Activated naive CD4-positive, alpha-beta T cell treated with anti-CD3 and anti-CD28 coated beads, Interleukin-2, amount 10 ng/mL, durations not matched to agents 7 days and 5 days (primary cell): ENCODE results near the gene PROSER2.

Experiments used
- CTCF ChIA-PET: fragments of 350-600 bp; sonication (Branson Sonifier 250); formaldehyde crosslinking; loops from one replicate; lab custom pipeline; 2021; ENCODE audit warnings: antibody characterized with exemption; lab: Charles Lee
- DNase-seq: peaks from one replicate; pipeline ENCODE4 v3.0.0-alpha.2; 2020
- H3K27ac Mint-ChIP-seq: one replicate; pipeline ENCODE4 v1.8.0; 2021; ENCODE audit warnings: mild to moderate bottlenecking, moderate library complexity, mixed read lengths
- H3K27me3 Mint-ChIP-seq: one replicate; pipeline ENCODE4 v1.8.0; 2021; ENCODE audit warnings: mild to moderate bottlenecking, mixed read lengths
- H3K36me3 Mint-ChIP-seq: one replicate; pipeline ENCODE4 v1.8.0; 2021; ENCODE audit warnings: mixed read lengths
- H3K4me1 Mint-ChIP-seq: one replicate; pipeline ENCODE4 v1.8.0; 2021; ENCODE audit warnings: mixed read lengths
- H3K4me3 Mint-ChIP-seq: one replicate; pipeline ENCODE4 v1.8.0; 2021; ENCODE audit warnings: mild to moderate bottlenecking, moderate library complexity, mixed read lengths
- H3K9me3 Mint-ChIP-seq: one replicate; pipeline ENCODE4 v1.8.0; 2021; ENCODE audit warnings: mixed read lengths

PROSER2 gene

DNA sequence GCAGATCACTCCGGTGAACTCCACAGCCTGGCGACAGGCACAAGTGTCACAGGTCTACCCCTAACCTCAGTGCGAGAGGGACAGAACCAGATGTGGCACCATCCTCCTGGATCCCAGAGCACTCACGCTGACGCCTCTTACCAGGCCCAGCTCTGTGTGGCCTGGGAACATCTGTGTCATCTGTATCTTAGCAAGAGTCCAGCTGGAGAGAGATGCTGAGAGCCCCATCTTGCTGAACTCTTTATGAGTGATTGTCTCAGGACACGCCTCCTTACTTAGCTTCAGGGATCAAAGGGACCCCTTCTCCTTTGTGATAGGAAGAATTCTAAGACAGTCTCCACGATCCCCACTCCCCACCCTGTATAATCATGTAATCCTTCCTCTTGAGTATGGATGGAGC, 10.0 kb upstream of the PROSER2 start:
- H3K27ac Mint-ChIP-seq = no peak overlapping the region
- H3K27me3 Mint-ChIP-seq = peaks cover 28% of the 10 kb centered on the region
- H3K9me3 Mint-ChIP-seq = no peaks in the 10 kb centered on the region
- DNase-seq = no peak
- H3K4me3 Mint-ChIP-seq = no peak overlapping the region
- CTCF ChIA-PET = interaction anchor here (0.9 to 1.3 kb wide), 3 partner anchors 31 to 173 kb away, joined by 3 to 5 read pairs (median 3); no protein-coding TSS in a partner anchor
- no peaks in the 10 kb centered on the region for H3K4me1 Mint-ChIP-seq
- H3K36me3 Mint-ChIP-seq = no peaks in the 10 kb centered on the region

DNA sequence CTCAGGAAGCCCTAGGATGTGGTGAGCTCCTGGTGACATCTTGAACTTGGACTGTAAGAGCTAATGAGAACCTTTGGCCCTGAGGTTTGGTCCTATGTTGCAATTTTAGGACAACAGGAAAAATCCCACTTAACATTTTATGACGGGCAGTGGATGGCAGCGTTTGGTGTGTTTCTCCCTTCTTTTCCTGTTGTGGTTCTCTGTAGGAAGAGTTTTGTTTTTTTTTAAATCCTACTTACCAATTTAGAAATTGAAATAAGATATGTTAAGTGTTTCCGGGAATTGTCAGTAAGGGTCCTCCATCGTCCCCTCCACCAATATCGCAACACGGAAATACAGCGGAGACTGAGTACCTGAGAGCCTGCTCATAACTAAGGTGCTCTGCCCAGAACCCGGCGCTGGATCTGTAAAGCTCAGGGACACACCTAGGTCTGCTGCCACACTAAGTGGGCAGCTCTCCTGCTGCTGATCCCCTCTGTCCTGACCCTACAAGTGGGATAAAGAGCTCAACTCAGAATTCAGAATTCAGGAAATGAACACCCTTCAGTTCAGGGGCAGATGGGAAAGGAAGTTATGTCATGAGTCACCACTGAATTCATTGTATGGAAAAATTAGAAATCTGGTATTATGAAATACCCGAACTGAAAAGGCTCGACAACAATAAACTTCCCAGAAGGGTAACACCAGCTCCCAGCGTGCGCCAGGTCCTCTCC, 9.1 kb upstream of the PROSER2 start:
- Mint-ChIP-seq H3K27me3 (peaks cover 33% of the 10 kb centered on the region), H3K9me3 (no peaks in the 10 kb centered on the region), H3K36me3 (no peaks in the 10 kb centered on the region), H3K27ac (no peak overlapping the region), H3K4me3 (no peak overlapping the region), H3K4me1 (no peaks in the 10 kb centered on the region)
- no peak for DNase-seq
- CTCF ChIA-PET = interaction anchor here (0.9 to 1.3 kb wide), 3 partner anchors 32 to 173 kb away, joined by 3 to 5 read pairs (median 3); no protein-coding TSS in a partner anchor

DNA sequence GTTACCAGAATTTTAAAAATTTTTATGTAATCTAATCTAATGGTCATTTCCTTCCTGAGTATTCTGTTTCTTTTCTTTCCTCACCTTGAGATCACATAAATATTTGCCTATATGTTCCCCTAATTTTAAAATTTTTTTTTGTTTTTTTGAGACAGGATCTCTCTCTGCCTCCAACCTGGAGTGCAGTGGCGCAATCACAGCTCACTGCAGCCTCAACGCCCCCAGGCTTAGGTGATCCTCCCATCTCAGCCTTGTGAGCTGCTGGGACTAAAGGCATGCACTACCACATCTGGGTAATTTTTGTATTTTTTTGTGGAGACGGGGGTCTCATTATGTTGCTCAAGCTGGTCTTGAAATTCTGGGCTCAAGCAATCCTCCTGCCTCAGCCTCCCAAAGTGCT, 4.1 kb upstream of the PROSER2 start:
- peaks cover 54% of the 10 kb centered on the region for H3K27me3 Mint-ChIP-seq
- H3K27ac Mint-ChIP-seq = no peak overlapping the region
- H3K36me3 Mint-ChIP-seq = no peaks in the 10 kb centered on the region
- DNase-seq = no peak
- H3K4me1 Mint-ChIP-seq = peaks cover 7% of the 10 kb centered on the region
- H3K4me3 Mint-ChIP-seq = no peak overlapping the region
- no peaks in the 10 kb centered on the region for H3K9me3 Mint-ChIP-seq
- CTCF ChIA-PET = interaction anchor here (0.5 to 4.0 kb wide), 13 partner anchors 8 to 1692 kb away, joined by 3 to 13 read pairs (median 3); no protein-coding TSS in a partner anchor

DNA sequence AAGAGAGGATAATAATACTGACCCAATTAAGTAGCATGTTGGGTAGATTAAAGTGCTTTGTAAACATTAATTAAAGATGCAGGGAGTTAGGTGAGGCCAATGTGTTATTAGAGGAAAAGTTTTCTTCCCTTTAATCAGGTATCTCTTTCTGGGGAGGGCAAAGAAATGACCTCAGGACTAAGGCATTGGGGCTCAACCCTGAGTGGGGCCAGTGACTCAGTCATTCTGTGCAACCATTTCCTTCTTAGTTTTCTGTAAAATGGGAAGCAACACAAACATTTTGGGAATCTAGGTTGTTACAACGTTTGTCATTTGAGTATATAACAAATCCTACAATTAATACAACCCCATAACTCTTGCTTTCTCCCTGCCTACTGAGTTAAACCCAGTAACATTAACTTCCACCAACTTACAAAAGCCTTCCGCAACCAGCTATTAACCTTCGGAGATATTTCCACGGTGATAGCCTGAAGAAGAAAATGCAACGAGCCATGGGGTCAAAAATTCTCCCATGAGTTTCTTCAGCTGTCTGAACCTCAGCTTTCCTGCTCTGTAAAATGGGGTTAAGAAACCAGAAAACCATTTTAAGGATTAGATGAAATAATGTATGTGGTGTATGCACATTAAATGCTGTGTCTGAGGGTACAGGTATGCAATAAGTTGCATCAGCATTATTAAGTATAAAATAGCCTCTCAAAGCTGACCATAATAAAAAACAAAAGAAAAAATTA, 965 bp upstream of the PROSER2 start:
- Mint-ChIP-seq H3K4me3 (no peak overlapping the region), H3K4me1 (peaks cover 8% of the 10 kb centered on the region), H3K9me3 (no peaks in the 10 kb centered on the region), H3K36me3 (no peaks in the 10 kb centered on the region), H3K27ac (no peak overlapping the region), H3K27me3 (peaks cover 75% of the 10 kb centered on the region)
- CTCF ChIA-PET = interaction anchor here (0.9 to 1.3 kb wide), 4 partner anchors 24 to 307 kb away, joined by 3 to 4 read pairs (median 3); no protein-coding TSS in a partner anchor
- no peak for DNase-seq

GRCh38 chr10:11822809-11823121, 391 bp upstream of the PROSER2 start:
- no peaks in the 10 kb centered on the region for H3K36me3 Mint-ChIP-seq
- no peak for DNase-seq
- H3K4me3 Mint-ChIP-seq = peak overlapping the region; percentile 28
- no peaks in the 10 kb centered on the region for H3K9me3 Mint-ChIP-seq
- H3K4me1 Mint-ChIP-seq = peaks cover 8% of the 10 kb centered on the region
- CTCF ChIA-PET = interaction anchor here (0.9 to 1.3 kb wide), 2 partner anchors 24 to 308 kb away, joined by 3 read pairs; no protein-coding TSS in a partner anchor
- H3K27me3 Mint-ChIP-seq = peaks cover 80% of the 10 kb centered on the region
- no peak overlapping the region for H3K27ac Mint-ChIP-seq

DNA sequence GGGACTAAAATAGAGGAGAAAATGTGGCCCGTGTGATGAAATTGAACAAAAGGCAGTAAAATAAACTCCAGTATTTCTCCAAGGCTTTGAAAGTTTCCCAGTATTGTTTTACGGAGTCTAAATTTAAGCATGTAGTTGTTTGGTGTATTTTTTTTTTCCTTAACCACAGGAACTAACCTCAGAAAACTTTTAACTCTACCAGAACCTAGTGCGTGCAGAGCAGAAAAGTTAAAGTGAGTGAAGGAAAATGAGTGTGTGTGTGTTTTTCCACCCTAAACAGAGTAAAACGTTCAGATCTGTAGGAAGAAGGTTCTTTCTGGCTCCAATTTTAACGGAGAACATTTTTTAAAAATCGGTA, 812 bp downstream of the PROSER2 start:
- Mint-ChIP-seq H3K36me3 (no peaks in the 10 kb centered on the region), H3K4me1 (peaks cover 8% of the 10 kb centered on the region), H3K27ac (no peak overlapping the region), H3K4me3 (peak overlapping the region; percentile 66), H3K27me3 (peaks cover 83% of the 10 kb centered on the region), H3K9me3 (no peaks in the 10 kb centered on the region)
- CTCF ChIA-PET = interaction anchor here (1.0 kb wide), 1 partner anchor 41 kb away, joined by 4 read pairs; no protein-coding TSS in a partner anchor
- no peak for DNase-seq

DNA sequence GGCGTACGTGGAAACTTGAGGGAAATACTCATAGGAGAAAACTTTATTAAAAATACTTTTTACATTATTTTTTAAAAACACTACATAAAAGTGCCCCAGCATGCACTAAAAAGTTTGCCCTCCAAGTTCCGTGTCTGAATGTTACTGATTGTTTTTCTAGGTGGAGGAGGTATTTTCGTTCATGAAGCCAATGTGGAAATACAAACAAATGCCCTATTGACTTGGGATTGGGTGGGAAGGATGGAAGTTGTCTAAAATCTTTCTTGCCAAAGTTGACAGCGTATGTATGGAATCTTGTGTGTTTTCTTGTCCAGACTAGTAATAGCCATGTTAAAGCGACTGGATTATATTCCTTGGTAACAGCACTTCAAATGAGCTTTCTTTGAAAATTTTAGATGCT, 1.2 kb downstream of the PROSER2 start:
- Mint-ChIP-seq H3K4me3 (peak overlapping the region; percentile 66), H3K9me3 (no peaks in the 10 kb centered on the region), H3K36me3 (no peaks in the 10 kb centered on the region), H3K4me1 (peaks cover 8% of the 10 kb centered on the region), H3K27me3 (peaks cover 84% of the 10 kb centered on the region), H3K27ac (no peak overlapping the region)
- DNase-seq = no peak
- CTCF ChIA-PET = interaction anchor here (1.0 kb wide), 1 partner anchor 42 kb away, joined by 4 read pairs; no protein-coding TSS in a partner anchor

DNA sequence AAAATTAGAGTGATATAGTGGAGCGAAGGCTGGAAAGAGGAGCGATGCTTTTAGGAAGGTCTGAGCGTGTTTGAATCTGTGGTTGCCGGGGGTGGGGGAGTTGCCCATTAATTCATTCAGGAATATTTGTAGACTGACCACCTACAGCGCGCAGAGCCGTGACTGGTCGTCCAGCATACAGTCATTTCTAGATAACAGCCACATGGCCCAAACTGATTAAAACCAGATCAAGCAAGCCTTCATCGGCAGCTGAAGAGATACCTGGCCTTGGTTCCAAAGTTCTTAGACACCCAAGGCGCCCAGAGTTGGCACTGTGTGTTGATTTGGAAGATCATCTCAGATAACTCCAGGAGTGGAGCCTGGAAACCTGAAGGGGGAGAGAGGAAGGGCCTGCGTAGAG, 1.7 kb downstream of the PROSER2 start:
- H3K4me3 Mint-ChIP-seq = no peak overlapping the region

DNA sequence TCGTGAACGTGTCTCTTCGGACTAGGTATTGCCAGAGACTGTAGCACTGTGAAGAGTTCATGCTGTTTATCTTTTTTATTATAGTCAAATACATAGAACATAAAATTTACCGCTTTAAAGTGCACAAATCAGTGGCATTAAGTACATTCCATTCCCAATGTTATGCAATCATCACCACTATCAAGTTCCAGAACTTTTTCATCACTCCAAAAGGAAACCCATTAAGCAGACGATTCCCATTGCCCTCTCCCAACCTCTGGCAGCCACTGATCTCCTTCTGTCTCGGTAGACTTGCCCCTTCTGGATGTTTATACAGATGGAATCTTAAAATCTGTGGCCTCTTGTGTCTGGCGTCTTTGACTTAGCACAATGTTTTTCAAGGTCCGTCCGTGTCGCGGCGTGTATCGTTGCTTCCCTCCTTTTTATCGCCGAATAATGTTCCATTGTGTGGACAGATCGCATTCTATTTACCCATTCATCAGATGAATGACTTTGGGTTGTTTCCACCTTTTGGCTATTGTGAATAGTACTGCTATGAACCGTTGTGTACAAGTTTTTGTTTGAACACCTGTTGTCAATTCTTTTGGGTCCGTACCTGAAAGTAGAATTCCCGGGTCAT, 2.7 kb downstream of the PROSER2 start:
- H3K9me3 Mint-ChIP-seq = no peaks in the 10 kb centered on the region
- CTCF ChIA-PET = no interaction called here
- H3K4me1 Mint-ChIP-seq = peaks cover 4% of the 10 kb centered on the region
- H3K27ac Mint-ChIP-seq = no peak overlapping the region
- no peaks in the 10 kb centered on the region for H3K36me3 Mint-ChIP-seq
- H3K27me3 Mint-ChIP-seq = peaks cover 86% of the 10 kb centered on the region
- DNase-seq = no peak
- H3K4me3 Mint-ChIP-seq = no peak overlapping the region

More for the DNA sequence above, 1.7 kb downstream of the PROSER2 start:
- Mint-ChIP-seq H3K9me3 (no peaks in the 10 kb centered on the region), H3K27me3 (peaks cover 84% of the 10 kb centered on the region), H3K27ac (no peak overlapping the region), H3K4me1 (peaks cover 5% of the 10 kb centered on the region), H3K36me3 (no peaks in the 10 kb centered on the region)
- DNase-seq = no peak
- CTCF ChIA-PET = interaction anchor here (1.0 kb wide), 1 partner anchor 42 kb away, joined by 4 read pairs; no protein-coding TSS in a partner anchor

DNA sequence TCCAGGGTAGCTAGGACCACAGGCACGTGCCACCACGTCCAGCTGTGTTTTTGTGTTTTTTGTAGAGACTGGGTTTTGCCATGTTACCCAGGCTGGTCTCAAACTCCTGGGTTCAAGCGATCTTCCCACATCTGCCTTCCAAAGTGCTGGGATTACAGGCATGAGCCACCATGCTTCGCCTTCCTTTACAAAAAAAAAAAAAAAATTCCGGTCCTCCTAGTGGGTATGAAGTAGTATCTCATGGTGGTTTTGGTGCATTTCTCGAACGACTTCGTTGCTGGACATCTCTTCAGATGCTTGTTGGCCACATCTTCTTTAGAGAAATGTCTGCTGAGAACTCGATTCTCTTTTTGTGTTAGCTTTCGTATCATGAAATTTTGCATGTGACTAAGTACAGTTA, 3.9 kb downstream of the PROSER2 start:
- H3K4me3 Mint-ChIP-seq = no peak overlapping the region
- no peak overlapping the region for H3K27ac Mint-ChIP-seq
- no peaks in the 10 kb centered on the region for H3K9me3 Mint-ChIP-seq
- CTCF ChIA-PET = no interaction called here
- H3K4me1 Mint-ChIP-seq = peaks cover 4% of the 10 kb centered on the region
- H3K27me3 Mint-ChIP-seq = peaks cover 81% of the 10 kb centered on the region
- no peaks in the 10 kb centered on the region for H3K36me3 Mint-ChIP-seq
- no peak for DNase-seq

DNA sequence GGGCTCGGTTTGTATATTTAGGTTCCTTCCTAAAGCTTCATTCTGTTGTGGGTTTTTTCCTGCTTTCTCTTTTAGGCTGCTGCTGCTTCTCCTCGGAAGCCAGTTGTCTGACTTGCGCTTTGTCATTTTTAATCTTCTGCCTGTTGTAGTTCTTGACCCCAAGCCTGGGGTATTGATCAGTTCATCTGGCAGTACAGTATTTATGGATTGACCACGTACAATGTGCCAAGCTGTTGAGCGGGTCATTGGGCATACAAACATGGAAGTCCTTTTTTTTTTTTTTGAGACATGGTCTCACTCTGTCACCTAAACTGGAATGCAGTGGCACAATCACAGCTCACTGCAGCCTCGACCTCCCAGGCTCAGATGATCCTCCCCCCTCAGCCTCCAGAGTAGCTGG, 4.3 kb downstream of the PROSER2 start:
- Mint-ChIP-seq H3K4me3 (no peak overlapping the region), H3K27ac (no peak overlapping the region), H3K9me3 (no peaks in the 10 kb centered on the region), H3K27me3 (peaks cover 77% of the 10 kb centered on the region), H3K36me3 (no peaks in the 10 kb centered on the region), H3K4me1 (peaks cover 4% of the 10 kb centered on the region)
- CTCF ChIA-PET = no interaction called here
- no peak for DNase-seq

DNA sequence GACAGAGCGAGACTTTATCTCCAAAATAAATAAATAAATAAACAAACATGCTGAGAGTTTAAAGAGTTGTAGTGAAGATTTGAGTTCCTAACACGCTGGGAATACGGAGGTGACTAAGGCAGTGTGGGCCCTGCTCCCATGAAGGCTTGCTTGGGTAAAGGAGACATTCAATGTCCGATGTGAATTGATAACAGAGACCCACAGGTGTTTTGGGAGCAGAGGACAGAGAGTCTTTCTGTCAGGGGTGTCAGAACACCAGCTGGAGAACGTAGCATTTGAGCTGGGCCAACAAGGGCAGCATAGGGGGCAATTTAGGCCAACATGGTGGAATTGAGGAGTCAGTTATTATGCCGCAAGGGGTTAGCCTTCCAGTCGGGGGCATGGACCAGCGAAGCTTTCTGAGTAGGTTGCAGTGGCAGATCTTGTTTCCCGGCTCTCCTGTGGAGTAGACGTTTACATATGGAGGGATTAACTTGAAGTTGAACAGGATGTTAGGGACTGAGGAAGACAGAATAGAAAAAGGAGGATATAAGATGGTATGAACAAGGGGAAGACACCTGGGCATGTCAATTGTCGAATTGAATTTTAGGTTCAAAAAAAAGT, 5.6 kb downstream of the PROSER2 start:
- no peaks in the 10 kb centered on the region for H3K36me3 Mint-ChIP-seq
- DNase-seq = no peak
- CTCF ChIA-PET = no interaction called here
- H3K9me3 Mint-ChIP-seq = no peaks in the 10 kb centered on the region
- H3K4me3 Mint-ChIP-seq = no peak overlapping the region
- H3K4me1 Mint-ChIP-seq = peaks cover 4% of the 10 kb centered on the region
- H3K27me3 Mint-ChIP-seq = peaks cover 68% of the 10 kb centered on the region
- H3K27ac Mint-ChIP-seq = no peak overlapping the region

DNA sequence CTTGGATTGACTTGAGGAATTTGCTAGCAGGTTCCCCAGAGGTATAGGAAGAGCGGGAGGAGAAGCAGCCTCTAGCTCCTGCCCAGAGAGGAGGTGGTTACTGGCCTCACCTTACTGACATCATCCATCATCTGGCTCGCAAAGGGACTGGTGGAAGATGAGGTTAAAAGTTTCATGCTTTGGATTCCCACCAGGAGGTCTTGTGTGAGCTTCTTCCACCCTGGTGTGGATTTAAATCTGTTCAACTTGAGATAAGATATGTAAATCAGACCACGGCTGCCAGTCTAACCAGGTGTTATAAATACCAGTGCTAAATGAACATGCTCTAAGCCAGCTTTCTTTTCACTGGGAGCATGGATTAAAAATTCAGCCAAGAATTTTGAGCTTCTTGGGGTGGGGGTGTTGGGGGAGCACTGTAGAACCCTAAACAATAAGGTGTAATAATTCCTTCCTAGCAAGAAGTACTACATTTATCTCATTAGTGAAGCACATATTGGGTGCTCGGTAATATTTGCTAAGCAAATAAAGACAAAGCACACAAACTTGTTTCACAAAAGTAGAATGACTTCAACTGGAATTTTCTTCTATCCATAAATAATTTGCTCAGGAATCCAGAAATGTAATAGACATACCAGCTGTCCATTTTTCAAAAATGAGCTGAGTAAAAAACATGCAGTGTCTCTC, 7.8 kb downstream of the PROSER2 start:
- CTCF ChIA-PET = interaction anchor here (0.8 to 0.9 kb wide), 2 partner anchors 11 to 12 kb away, joined by 3 to 4 read pairs; no protein-coding TSS in a partner anchor
- DNase-seq = no peak
- Mint-ChIP-seq H3K36me3 (no peaks in the 10 kb centered on the region), H3K27me3 (peaks cover 50% of the 10 kb centered on the region), H3K9me3 (no peaks in the 10 kb centered on the region), H3K27ac (no peak overlapping the region), H3K4me3 (no peak overlapping the region), H3K4me1 (no peaks in the 10 kb centered on the region)
